ENCODE data around the gene MBNL1. TPM values are rescaled to one million over a fixed set of nuclear protein-coding genes. Genes with fewer than 3 reads are reported as not detected.
A peak's percentile ranks its signal among the peaks of the same experiment; 100 is the strongest.

Gene MBNL1
- total RNA-seq, 5 donors from 2014 or later (not counting 1 experiment from before 2014, with no cell fraction given), result 408 to 705 (median 423) TPM

GRCh38 chr3:152403632-152404066 lies 134.9 kb downstream of the MBNL1 start:
- WGBS (ENCODE audit: insufficient coverage), result 71% methylated on average over 2 of the region's 2 CpGs
- no peaks in the 10 kb centered on the region for H3K9me3 ChIP-seq
- H3K4me1 ChIP-seq (ENCODE audit: control insufficient read depth in 1 of 2, extremely low read depth in 1 of 2, insufficient read depth in 2 of 2, low read length in 2 of 2), result peaks cover 25 to 27% of the 10 kb centered on the region in 2 experiments
- H3K27me3 Mint-ChIP-seq, result no peaks in the 10 kb centered on the region
- peak overlapping the region in 1 of 3 donors; percentile 43 for H3K4me3 Mint-ChIP-seq
- peak overlapping the region; percentile 39 for H3K27ac ChIP-seq (ENCODE audit: low read length)
- ATAC-seq (replicated peaks in 1 of 4), result no peak
- peaks cover 0 to 27% of the 10 kb centered on the region in 2 donors for H3K36me3 ChIP-seq (ENCODE audit: control insufficient read depth in 2 of 2, extremely low read depth in 1 of 2, insufficient read depth in 1 of 2, low read length in 1 of 2)
- H3K4me1 Mint-ChIP-seq, result peaks cover 88 to 91% (median 90%) of the 10 kb centered on the region in 3 donors
- ChIA-PET CTCF (interaction anchor here in 1 of 2 donors (0.7 kb wide), 1 partner anchor 280 kb away, joined by 4 read pairs; no protein-coding TSS in a partner anchor), POLR2A (interaction anchor here (0.5 to 0.6 kb wide), 4 partner anchors 88 to 1999 kb away, joined by 3 to 6 read pairs (median 4); no protein-coding TSS in a partner anchor)
- no peaks in the 10 kb centered on the region for H3K27me3 ChIP-seq (replicated peaks in 1 of 2; ENCODE audit: control insufficient read depth in 2 of 2, extremely low read depth in 1 of 2, insufficient read depth in 2 of 2, low read length in 1 of 2)
- peak overlapping the region; percentile 86 to 90 for H3K27ac Mint-ChIP-seq
- H3K9me3 Mint-ChIP-seq, result no peaks in the 10 kb centered on the region
- peaks cover 34% of the 10 kb centered on the region for H3K36me3 Mint-ChIP-seq
- H3K4me3 ChIP-seq (ENCODE audit: control insufficient read depth in 1 of 2, extremely low read depth in 1 of 2, low read length in 1 of 2), result no peak overlapping the region
- no peak for DNase-seq

GRCh38 chr3:152404976-152405375 lies 136.2 kb downstream of the MBNL1 start:
- Histone ChIP-seq H3K27me3 (replicated peaks in 1 of 2; ENCODE audit: control insufficient read depth in 2 of 2, extremely low read depth in 1 of 2, insufficient read depth in 2 of 2, low read length in 1 of 2) (no peaks in the 10 kb centered on the region), H3K4me3 (ENCODE audit: control insufficient read depth in 1 of 2, extremely low read depth in 1 of 2, low read length in 1 of 2) (no peak overlapping the region), H3K9me3 (no peaks in the 10 kb centered on the region), H3K27ac (ENCODE audit: low read length) (peak overlapping the region; percentile 21), H3K4me1 (ENCODE audit: control insufficient read depth in 1 of 2, extremely low read depth in 1 of 2, insufficient read depth in 2 of 2, low read length in 2 of 2) (peaks cover 18 to 20% of the 10 kb centered on the region in 2 experiments), H3K36me3 (ENCODE audit: control insufficient read depth in 2 of 2, extremely low read depth in 1 of 2, insufficient read depth in 1 of 2, low read length in 1 of 2) (peaks cover 0 to 24% of the 10 kb centered on the region in 2 donors)
- Mint-ChIP-seq H3K27me3 (no peaks in the 10 kb centered on the region), H3K4me1 (peaks cover 80 to 82% (median 80%) of the 10 kb centered on the region in 3 donors), H3K36me3 (peaks cover 30% of the 10 kb centered on the region), H3K27ac (peak overlapping the region; percentile 57 to 64), H3K4me3 (no peak overlapping the region), H3K9me3 (no peaks in the 10 kb centered on the region)
- no peak for ATAC-seq (replicated peaks in 1 of 4)
- WGBS (ENCODE audit: insufficient coverage), result no CpG with 5 or more reads among the region's 1 CpG
- ChIA-PET CTCF (no interaction called here), POLR2A (no interaction called here)
- DNase-seq, result no peak

GRCh38 chr3:152405915-152406802 lies 137.4 kb downstream of the MBNL1 start:
- peak overlapping the region; percentile 64 to 77 for H3K27ac Mint-ChIP-seq
- no peaks in the 10 kb centered on the region for H3K9me3 ChIP-seq
- H3K4me1 Mint-ChIP-seq, result peaks cover 78 to 82% (median 81%) of the 10 kb centered on the region in 3 donors
- POLR2A ChIA-PET, result no interaction called here
- H3K4me3 ChIP-seq (ENCODE audit: control insufficient read depth in 1 of 2, extremely low read depth in 1 of 2, low read length in 1 of 2), result no peak overlapping the region
- whole genome bisulfite sequencing (ENCODE audit: insufficient coverage), result no CpG with 5 or more reads among the region's 3 CpGs
- H3K4me3 Mint-ChIP-seq, result peak overlapping the region in 1 of 3 donors; percentile 15
- no peaks in the 10 kb centered on the region for H3K9me3 Mint-ChIP-seq
- no peak for DNase-seq
- H3K36me3 ChIP-seq (ENCODE audit: control insufficient read depth in 2 of 2, extremely low read depth in 1 of 2, insufficient read depth in 1 of 2, low read length in 1 of 2), result peaks cover 0 to 15% of the 10 kb centered on the region in 2 donors
- H3K4me1 ChIP-seq (ENCODE audit: control insufficient read depth in 1 of 2, extremely low read depth in 1 of 2, insufficient read depth in 2 of 2, low read length in 2 of 2), result peaks cover 14 to 20% of the 10 kb centered on the region in 2 experiments
- CTCF ChIA-PET, result interaction anchor here in 1 of 2 donors (0.7 to 1.1 kb wide), 3 partner anchors 38 to 86 kb away, joined by 3 to 4 read pairs (median 4); no protein-coding TSS in a partner anchor
- H3K27ac ChIP-seq (ENCODE audit: low read length), result peak overlapping the region; percentile 20
- ATAC-seq (replicated peaks in 1 of 4), result no peak
- no peaks in the 10 kb centered on the region for H3K27me3 Mint-ChIP-seq
- H3K27me3 ChIP-seq (replicated peaks in 1 of 2; ENCODE audit: control insufficient read depth in 2 of 2, extremely low read depth in 1 of 2, insufficient read depth in 2 of 2, low read length in 1 of 2), result no peaks in the 10 kb centered on the region
- peaks cover 35% of the 10 kb centered on the region for H3K36me3 Mint-ChIP-seq

- Mint-ChIP-seq H3K4me3 (no peak overlapping the region), H3K36me3 (peaks cover 61% of the 10 kb centered on the region), H3K9me3 (no peaks in the 10 kb centered on the region), H3K4me1 (peaks cover 61 to 77% (median 76%) of the 10 kb centered on the region in 3 donors), H3K27ac (peak overlapping the region; percentile 50 to 60), H3K27me3 (no peaks in the 10 kb centered on the region)
- no peaks in the 10 kb centered on the region for H3K27me3 ChIP-seq (replicated peaks in 1 of 2; ENCODE audit: control insufficient read depth in 2 of 2, extremely low read depth in 1 of 2, insufficient read depth in 2 of 2, low read length in 1 of 2)
- H3K36me3 ChIP-seq (ENCODE audit: control insufficient read depth in 2 of 2, extremely low read depth in 1 of 2, insufficient read depth in 1 of 2, low read length in 1 of 2), result peaks cover 0 to 38% of the 10 kb centered on the region in 2 donors
- DNase-seq, result no peak
- H3K4me1 ChIP-seq (ENCODE audit: control insufficient read depth in 1 of 2, extremely low read depth in 1 of 2, insufficient read depth in 2 of 2, low read length in 2 of 2), result peaks cover 3 to 6% of the 10 kb centered on the region in 2 experiments
- CTCF ChIA-PET, result interaction anchor here in 1 of 2 donors (0.6 kb wide), 1 partner anchor 1020 kb away, joined by 3 read pairs; no protein-coding TSS in a partner anchor
- POLR2A ChIA-PET, result no interaction called here
- ATAC-seq (replicated peaks in 1 of 4), result no peak
- H3K4me3 ChIP-seq (ENCODE audit: control insufficient read depth in 1 of 2, extremely low read depth in 1 of 2, low read length in 1 of 2), result no peak overlapping the region
- no peaks in the 10 kb centered on the region for H3K9me3 ChIP-seq
- no CpG with 5 or more reads among the region's 2 CpGs for WGBS (ENCODE audit: insufficient coverage)
- no peak overlapping the region for H3K27ac ChIP-seq (ENCODE audit: low read length)
Measured at GRCh38 chr3:152413240-152413639, 144.5 kb downstream of the MBNL1 start.

GRCh38 chr3:152416808-152417580 lies 148.3 kb downstream of the MBNL1 start:
- no peak overlapping the region for H3K27ac ChIP-seq (ENCODE audit: low read length)
- Mint-ChIP-seq H3K9me3 (peaks cover 3 to 5% (median 4%) of the 10 kb centered on the region in 3 donors), H3K27ac (peak overlapping the region; percentile 57 to 74), H3K36me3 (peaks cover 78% of the 10 kb centered on the region), H3K27me3 (no peaks in the 10 kb centered on the region), H3K4me3 (no peak overlapping the region), H3K4me1 (peaks cover 59 to 79% (median 74%) of the 10 kb centered on the region in 3 donors)
- H3K4me3 ChIP-seq (ENCODE audit: control insufficient read depth in 1 of 2, extremely low read depth in 1 of 2, low read length in 1 of 2), result no peak overlapping the region
- H3K36me3 ChIP-seq (ENCODE audit: control insufficient read depth in 2 of 2, extremely low read depth in 1 of 2, insufficient read depth in 1 of 2, low read length in 1 of 2), result peaks cover 7 to 69% of the 10 kb centered on the region in 2 donors
- ATAC-seq (replicated peaks in 1 of 4) (no peak), DNase-seq (no peak)
- peaks cover 0 to 18% of the 10 kb centered on the region in 2 experiments for H3K4me1 ChIP-seq (ENCODE audit: control insufficient read depth in 1 of 2, extremely low read depth in 1 of 2, insufficient read depth in 2 of 2, low read length in 2 of 2)
- no peaks in the 10 kb centered on the region for H3K9me3 ChIP-seq
- ChIA-PET POLR2A (interaction anchor here in 1 of 2 donors (1.4 kb wide), 1 partner anchor 107 kb away, joined by 3 read pairs; no protein-coding TSS in a partner anchor), CTCF (interaction anchor here (0.6 kb wide), 2 partner anchors 96 to 180 kb away, joined by 3 read pairs; no protein-coding TSS in a partner anchor)
- no peaks in the 10 kb centered on the region for H3K27me3 ChIP-seq (replicated peaks in 1 of 2; ENCODE audit: control insufficient read depth in 2 of 2, extremely low read depth in 1 of 2, insufficient read depth in 2 of 2, low read length in 1 of 2)
- WGBS (ENCODE audit: insufficient coverage), result no CpG with 5 or more reads among the region's 1 CpG

GRCh38 chr3:152419748-152420147 lies 151.0 kb downstream of the MBNL1 start:
- Histone ChIP-seq H3K4me3 (ENCODE audit: control insufficient read depth in 1 of 2, extremely low read depth in 1 of 2, low read length in 1 of 2) (no peak overlapping the region), H3K27ac (ENCODE audit: low read length) (no peak overlapping the region), H3K36me3 (ENCODE audit: control insufficient read depth in 2 of 2, extremely low read depth in 1 of 2, insufficient read depth in 1 of 2, low read length in 1 of 2) (peaks cover 7 to 63% of the 10 kb centered on the region in 2 donors), H3K27me3 (replicated peaks in 1 of 2; ENCODE audit: control insufficient read depth in 2 of 2, extremely low read depth in 1 of 2, insufficient read depth in 2 of 2, low read length in 1 of 2) (no peaks in the 10 kb centered on the region), H3K4me1 (ENCODE audit: control insufficient read depth in 1 of 2, extremely low read depth in 1 of 2, insufficient read depth in 2 of 2, low read length in 2 of 2) (peaks cover 0 to 18% of the 10 kb centered on the region in 2 experiments), H3K9me3 (no peaks in the 10 kb centered on the region)
- H3K27ac Mint-ChIP-seq, result peak overlapping the region; percentile 86 to 88
- 54% methylated on average over 4 of the region's 7 CpGs for WGBS (ENCODE audit: insufficient coverage)
- no peaks in the 10 kb centered on the region for H3K27me3 Mint-ChIP-seq
- ChIA-PET CTCF (no interaction called here), POLR2A (no interaction called here)
- peak overlapping the region in 1 of 3 donors; percentile 38 for H3K4me3 Mint-ChIP-seq
- H3K36me3 Mint-ChIP-seq, result peaks cover 91% of the 10 kb centered on the region
- peaks cover 3 to 23% (median 10%) of the 10 kb centered on the region in 3 donors for H3K9me3 Mint-ChIP-seq
- no peak for ATAC-seq (replicated peaks in 1 of 4)
- H3K4me1 Mint-ChIP-seq, result peaks cover 65 to 87% (median 82%) of the 10 kb centered on the region in 3 donors
- no peak for DNase-seq
